K562 (cell line): ENCODE data around the gene ATP2A3. TPM values are rescaled to one million over a fixed set of nuclear protein-coding genes. Genes with fewer than 3 reads are reported as not detected.

ENCODE experiments used
- ATAC-seq: fragments of 200-7000 bp; cut with Tn5 transposase; 3 replicates; pipeline ENCODE4 v1.9.1; 2020; ENCODE audit warnings: moderate library complexity
- BruUV-seq: library from RNA; stranded (reverse); fragments of 400-500 nt; replicated peaks from 2 replicates; lab custom pipeline; 2021; lab: Mats Ljungman, UMichigan
- CTCF ChIA-PET: fragments of 300-600 bp; formaldehyde crosslinking; extraction: SDS; loops from one replicate; lab custom pipeline; 2021; ENCODE audit warnings: low intra/inter-chr PET ratio; lab: Yijun Ruan, JAX
- POLR2A ChIA-PET: fragments of 300-600, 350-650 bp; sonication (Branson Sonifier 250); formaldehyde crosslinking; extraction: SDS; loops from one replicate; lab custom pipeline; 2021; ENCODE audit warnings: antibody characterized with exemption, inconsistent platforms; lab: Yijun Ruan, JAX
- DNase-seq, 4 experiments: peaks; one replicate each; pipeline versions ENCODE4 v3.0.0 to v3.0.0-alpha.2; 2011 to 2018; ENCODE audit warnings: low spot score in 3 of 4, mixed read lengths in 3 of 4; ENCODE audit errors: extremely low read depth in 1 of 4
- FAIRE-seq: peaks from 2 replicates; lab custom pipeline; 2011; peaks lifted over from hg19 to GRCh38; lab: Jason Lieb, UNC
- H2AFZ ChIP-seq: 2 replicates; pipeline ENCODE4 v1.6.0; 2011; ENCODE audit warnings: low read depth, low read length, control low read depth, inconsistent platforms
- H3K27ac ChIP-seq: fragments of 200-600 bp; 3 replicates; pipeline ENCODE4 v1.8.0; 2011; ENCODE audit warnings: low read depth, mild to moderate bottlenecking, control low read depth, inconsistent platforms, low read length, moderate library complexity, mixed read lengths; ENCODE audit errors: extremely low read depth
- H3K27me3 ChIP-seq, 2 experiments: fragments of 300-600 bp in 1 of 2; 2 replicates in 1 of 2; 3 replicates in 1 of 2; pipeline versions ENCODE4 v1.6.0 to v1.8.0; 2011; ENCODE audit warnings: inconsistent platforms in 2 of 2, low read length in 2 of 2, mild to moderate bottlenecking in 1 of 2, mixed read lengths in 1 of 2, moderate library complexity in 1 of 2; ENCODE audit not compliant: control insufficient read depth in 2 of 2, insufficient read depth in 2 of 2
- H3K36me3 ChIP-seq: fragments of 300-600 bp; 3 replicates; pipeline ENCODE4 v1.8.0; 2011; ENCODE audit warnings: mild to moderate bottlenecking, low read length, inconsistent platforms; ENCODE audit not compliant: control insufficient read depth, insufficient read depth
- H3K4me1 ChIP-seq, 2 experiments: fragments of 200-600 bp in 1 of 2; replicated peaks in 1 of 2; 2 replicates in 1 of 2; 3 replicates in 1 of 2; pipeline versions ENCODE4 v1.5.1 to v1.8.0; 2011; ENCODE audit warnings: inconsistent platforms in 2 of 2, low read length in 2 of 2, mild to moderate bottlenecking in 1 of 2, mixed read lengths in 1 of 2, moderate library complexity in 1 of 2; ENCODE audit not compliant: control insufficient read depth in 2 of 2, insufficient read depth in 2 of 2
- H3K4me2 ChIP-seq: 2 replicates; pipeline ENCODE4 v1.6.1; 2011; ENCODE audit warnings: low read length, control low read depth, inconsistent platforms, mixed read lengths; ENCODE audit not compliant: insufficient read depth
- H3K4me3 ChIP-seq: fragments of 200-600 bp; sonication (generic), shearing (Covaris generic); 2 replicates; pipeline ENCODE4 v1.5.1; 2016; ENCODE audit warnings: control low read depth, inconsistent platforms
- H3K79me2 ChIP-seq: fragments of 200-600 bp; 3 replicates; pipeline ENCODE4 v1.8.0; 2011; ENCODE audit warnings: low read length, inconsistent platforms; ENCODE audit not compliant: control insufficient read depth, insufficient read depth
- H3K9ac ChIP-seq, 2 experiments: 2 replicates each; pipeline versions ENCODE4 v1.6.0 to v1.6.1; 2011; ENCODE audit warnings: low read depth in 2 of 2, low read length in 2 of 2, control low read depth in 1 of 2, inconsistent platforms in 1 of 2, mild to moderate bottlenecking in 1 of 2, mixed read lengths in 1 of 2; ENCODE audit not compliant: insufficient read depth in 1 of 2
- H3K9me1 ChIP-seq: one replicate; pipeline ENCODE4 v1.6.0; 2011; ENCODE audit warnings: inconsistent platforms, mild to moderate bottlenecking, low read length, moderate library complexity; ENCODE audit not compliant: control insufficient read depth, insufficient read depth
- H3K9me3 ChIP-seq: replicated peaks from 2 replicates; pipeline ENCODE4 v1.5.1; 2011; ENCODE audit warnings: low read depth, low read length, inconsistent platforms; ENCODE audit not compliant: control insufficient read depth, insufficient read depth
- H4K20me1 ChIP-seq: replicated peaks from 2 replicates; pipeline ENCODE4 v1.6.1; 2011; ENCODE audit warnings: low read length, inconsistent platforms, mixed read lengths; ENCODE audit not compliant: control insufficient read depth, insufficient read depth
- E2F8 ChIP-seq: fragments of 450-650 bp; IDR thresholded peaks from 2 replicates; pipeline ENCODE4 v1.7.1; 2018; ENCODE audit warnings: mild to moderate bottlenecking, low read depth; ENCODE audit not compliant: partially characterized antibody
- MIER1 ChIP-seq: fragments of 450-650 bp; IDR thresholded peaks from 2 replicates; pipeline ENCODE4 v1.6.1; 2016; ENCODE audit warnings: antibody characterized with exemption, mild to moderate bottlenecking, low read depth
- NCOA1 ChIP-seq: fragments of 450-650 bp; IDR thresholded peaks from 2 replicates; pipeline ENCODE4 v1.6.1; 2016; ENCODE audit warnings: low read depth
- POLR2G ChIP-seq: fragments of 200-400 bp; formaldehyde crosslinking; IDR thresholded peaks from 2 replicates; pipeline ENCODE4 v1.6.1; 2017; ENCODE audit warnings: low read depth, mild to moderate bottlenecking, antibody characterized with exemption, low read length, moderate library complexity
- ZBTB33 ChIP-seq: sonication (generic); formaldehyde crosslinking; IDR thresholded peaks from 2 replicates; pipeline ENCODE4 v1.8.1; 2023; ENCODE audit warnings: mild to moderate bottlenecking, missing genetic modification reagents
- WGBS: fragments of 100-300 bp; shearing (Covaris generic); methylation state at CpG from one replicate; pipeline ENCODE4 v1.1.6; 2016; ENCODE audit warnings: low coverage, mixed read lengths; ENCODE audit not compliant: insufficient coverage; ENCODE audit errors: missing lambda C conversion rate; 5-methylcytosine and 5-hydroxymethylcytosine counted together
- in situ Hi-C: fragments of 300-500 bp; cut with MboI; formaldehyde crosslinking; loops from 4 replicates; pipeline ENCODE4 v1.15.0; 2018; ENCODE audit warnings: inconsistent platforms, mixed read lengths
- intact Hi-C: fragments of 100-400 bp; cut with micrococcal nuclease; formaldehyde crosslinking; loops from 2 replicates; pipeline ENCODE4 v1.14.2; 2022
- polyA plus RNA-seq, 8 experiments: library from polyadenylated mRNA; depleted of rRNA in 4 of 8; stranded (reverse) in 5 of 8; unstranded in 3 of 8; fragments of >200 nt; fragmentation: Nextera tagmentation in 2 of 8; fragmentation: Illumina TruSeq in 1 of 8; extraction: Ambion mirVana in 2 of 8; extraction: Trizol in 1 of 8; gene quantifications; 2 replicates each; pipeline versions ENCODE4 v1.2.1 to v1.2.3, GENCODE V29; 2011 to 2014; ENCODE audit warnings: inconsistent platforms in 1 of 8, missing spikeins in 1 of 8
- total RNA-seq, 7 experiments: library from RNA; depleted of rRNA in 6 of 7; stranded (reverse); fragments of >200 nt in 6 of 7; fragmentation: Illumina TruSeq in 2 of 7; extraction: Trizol in 2 of 7; gene quantifications; 2 replicates each; pipeline versions ENCODE4 v1.2.1 to v1.2.3, GENCODE V29; 2011 to 2021; ENCODE audit warnings: low replicate concordance in 1 of 7

The ATP2A3 gene
- total and polyA plus RNA-seq, 9 of the 15 experiments (the other 6 are each of a cell fraction or from before 2014, with no cell fraction given), result 0.65 to 103 (median 31.3) TPM

GRCh38 chr17:3955673-3955988 is 8.6 kb downstream of the ATP2A3 start:
- DNase-seq (no peak), ATAC-seq (no peak), FAIRE-seq (no peak)
- Histone ChIP-seq H3K9me3 (no peaks in the 10 kb centered on the region), H3K9ac (peak overlapping the region in 1 of 2 experiments; percentile 78; a peak in 3 of 4 replicates), H3K9me1 (no peaks in the 10 kb centered on the region), H3K27ac (no peak overlapping the region), H3K79me2 (peaks cover 42% of the 10 kb centered on the region), H2AFZ (no peak overlapping the region), H3K4me2 (no peak overlapping the region), H3K36me3 (peaks cover 29% of the 10 kb centered on the region; the same call in 1 of the 3 replicates), H3K27me3 (no peaks in the 10 kb centered on the region; a peak in 1 of 5 replicates), H4K20me1 (0 out of 2 replicates have a peak, but pooled peaks cover 8% of the 10 kb centered on the region), H3K4me1 (peaks cover 26 to 48% of the 10 kb centered on the region in 2 experiments), H3K4me3 (no peak overlapping the region)
- intact Hi-C loops, result no loop called here
- WGBS, result 73% methylated on average over 5 of the region's 10 CpGs
- POLR2A ChIA-PET, result no interaction called here
- in situ Hi-C loops, result no loop called here
- no TSS peak for BruUV-seq
- TF ChIP-seq ZBTB33 (CRISPR knock-in tag) (peak; percentile 56; the same call in 1 of the 2 replicates), NCOA1 (no peak), E2F8 (no peak), POLR2G (peak; percentile 67), MIER1 (no peak)
- CTCF ChIA-PET, result no interaction called here
